Immature natural killer cell (primary cell): ENCODE measurements around the gene PLA2G4E. TPM values are rescaled to one million over a fixed set of nuclear protein-coding genes. Genes with fewer than 3 reads are reported as not detected.

Source experiments
- DNase-seq, 3 donors: peaks; one replicate each; pipeline ENCODE4 v3.0.0; 2022; ENCODE audit warnings: mixed read lengths in 1 of 3
- H3K27ac Mint-ChIP-seq, 6 donors: one replicate each; pipeline ENCODE4 v1.8.0; 2020; ENCODE audit warnings: mixed read lengths in 6 of 6, mild to moderate bottlenecking in 5 of 6, inconsistent platforms in 4 of 6, moderate library complexity in 3 of 6
- H3K27me3 Mint-ChIP-seq, 3 donors: one replicate each; pipeline ENCODE4 v1.8.0; 2020 to 2021; ENCODE audit warnings: low read depth in 3 of 3, mild to moderate bottlenecking in 3 of 3, mixed read lengths in 3 of 3, moderate library complexity in 3 of 3, inconsistent platforms in 1 of 3
- H3K36me3 Mint-ChIP-seq, 3 donors: one replicate each; pipeline ENCODE4 v1.8.0; 2020; ENCODE audit warnings: mixed read lengths in 3 of 3, inconsistent platforms in 2 of 3, mild to moderate bottlenecking in 2 of 3
- H3K4me1 Mint-ChIP-seq, 2 donors: one replicate each; pipeline ENCODE4 v1.8.0; 2020; ENCODE audit warnings: inconsistent platforms in 2 of 2, mild to moderate bottlenecking in 2 of 2, mixed read lengths in 2 of 2, moderate library complexity in 1 of 2
- H3K4me3 Mint-ChIP-seq, 5 donors: one replicate each; pipeline ENCODE4 v1.8.0; 2020; ENCODE audit warnings: mild to moderate bottlenecking in 5 of 5, mixed read lengths in 5 of 5, inconsistent platforms in 3 of 5, moderate library complexity in 3 of 5
- H3K9me3 Mint-ChIP-seq, 6 donors: one replicate each; pipeline ENCODE4 v1.8.0; 2020; ENCODE audit warnings: mild to moderate bottlenecking in 6 of 6, mixed read lengths in 6 of 6, inconsistent platforms in 4 of 6, moderate library complexity in 3 of 6
- polyA plus RNA-seq, 3 donors: library from polyadenylated mRNA; unstranded; fragments of 300-500 nt; fragmentation: Illumina TruSeq; gene quantifications; one replicate each; pipeline ENCODE4 v1.2.3, GENCODE V29; 2021

Gene PLA2G4E
- polyA plus RNA-seq, 3 donors from 2014 or later: not detected

DNA sequence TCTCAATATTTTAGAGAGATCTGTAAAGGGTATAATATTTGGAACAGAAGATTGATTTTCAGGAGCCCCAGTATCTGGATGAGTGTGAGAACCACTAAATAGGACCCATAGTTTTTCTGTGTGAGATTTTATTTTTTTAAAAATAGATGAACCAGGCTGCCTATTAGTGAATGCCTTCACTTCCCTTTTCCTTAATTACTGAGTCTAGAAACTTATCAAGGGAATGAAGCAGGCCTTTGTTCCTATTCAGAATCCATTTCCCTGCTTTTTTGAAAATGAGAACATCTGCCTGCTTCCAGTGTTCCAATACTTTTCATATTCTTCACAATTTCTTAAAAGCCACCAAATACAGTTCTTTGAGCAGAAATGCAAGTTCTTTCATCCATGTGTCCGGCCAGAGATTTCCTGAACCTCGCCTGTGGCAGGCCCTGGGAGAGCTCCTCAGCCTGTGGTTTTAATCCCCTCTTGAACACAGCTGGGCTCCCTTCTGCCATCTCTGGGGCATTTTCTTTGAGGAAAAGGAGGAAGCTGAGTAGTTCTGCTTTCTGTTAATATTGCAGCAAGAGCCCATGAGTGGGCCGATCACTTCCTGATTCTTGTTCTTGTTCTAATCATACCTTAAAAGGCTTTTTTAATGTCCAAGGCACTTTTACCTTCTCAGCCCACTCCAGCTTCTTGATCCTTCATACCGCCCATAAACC is 53.2 kb downstream of the PLA2G4E start:
- Mint-ChIP-seq H3K27me3 (peaks cover 9 to 12% (median 10%) of the 10 kb centered on the region in 3 donors), H3K27ac (peak overlapping the region in 3 of 6 donors; percentile 22 to 35 (median 25)), H3K9me3 (no peaks in the 10 kb centered on the region), H3K4me3 (no peak overlapping the region), H3K36me3 (no peaks in the 10 kb centered on the region), H3K4me1 (peaks cover 18 to 27% of the 10 kb centered on the region in 2 donors)
- no peak for DNase-seq

DNA sequence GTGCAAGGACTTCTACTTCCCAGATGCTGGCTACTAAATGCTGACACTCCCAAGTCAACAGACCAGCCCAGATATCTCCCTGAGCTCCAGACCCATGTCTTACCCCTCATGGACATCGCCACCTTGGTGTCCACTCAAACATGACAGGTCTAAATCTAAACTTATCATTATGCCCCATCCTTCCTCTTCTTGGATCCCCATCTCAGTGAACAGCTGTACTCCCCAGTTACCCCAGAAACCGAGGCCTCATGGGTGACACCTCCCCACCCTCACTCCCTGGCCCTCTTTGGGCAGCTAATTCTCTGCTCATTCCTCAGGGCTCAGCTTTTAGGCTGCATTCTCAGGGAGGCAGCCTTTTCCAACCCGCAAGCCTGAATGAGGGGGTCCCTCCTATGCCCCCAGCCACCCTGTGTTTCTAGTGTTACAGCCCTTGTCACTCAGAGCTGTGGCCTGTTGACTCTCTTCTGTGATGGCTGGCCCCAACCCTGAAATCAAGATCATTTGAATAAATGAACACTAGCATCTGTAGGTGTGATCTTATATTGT is 53.8 kb downstream of the PLA2G4E start:
- H3K4me1 Mint-ChIP-seq: peaks cover 15 to 24% of the 10 kb centered on the region in 2 donors

DNA sequence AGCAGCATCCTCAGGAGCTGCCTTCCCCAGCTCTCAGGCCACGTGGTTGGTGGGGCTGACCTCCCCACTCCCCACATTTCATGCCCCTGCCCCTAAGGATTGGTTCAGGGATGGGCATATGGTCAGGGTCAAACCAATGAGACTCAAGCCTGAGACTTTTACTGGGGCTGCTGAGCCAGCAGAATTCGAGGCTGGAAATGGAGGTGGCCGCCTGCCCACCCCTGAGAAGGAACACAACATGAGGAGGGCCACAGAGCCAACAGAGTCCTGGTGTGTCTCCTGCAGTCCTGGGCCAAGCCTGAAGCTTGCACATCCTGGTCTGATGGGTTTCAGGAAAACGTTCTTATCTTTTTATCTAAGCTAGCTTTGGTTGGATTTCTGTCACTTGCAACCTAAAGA is 54.4 kb downstream of the PLA2G4E start:
- no peak overlapping the region for H3K4me3 Mint-ChIP-seq
- H3K9me3 Mint-ChIP-seq: no peaks in the 10 kb centered on the region
- DNase-seq: no peak
- H3K27ac Mint-ChIP-seq: peak overlapping the region in 2 of 6 donors; percentile 14 to 22
- H3K4me1 Mint-ChIP-seq: peaks cover 13 to 20% of the 10 kb centered on the region in 2 donors
- H3K27me3 Mint-ChIP-seq: peaks cover 3% of the 10 kb centered on the region in 3 donors
- peaks cover 0 to 4% (median 0%) of the 10 kb centered on the region in 3 donors for H3K36me3 Mint-ChIP-seq

More for the DNA sequence above, 53.8 kb downstream of the PLA2G4E start:
- H3K4me3 Mint-ChIP-seq: no peak overlapping the region
- no peaks in the 10 kb centered on the region for H3K9me3 Mint-ChIP-seq
- H3K27ac Mint-ChIP-seq: peak overlapping the region in 1 of 6 donors; percentile 22
- H3K27me3 Mint-ChIP-seq: peaks cover 6 to 8% (median 7%) of the 10 kb centered on the region in 3 donors
- H3K36me3 Mint-ChIP-seq: peaks cover 0 to 4% (median 0%) of the 10 kb centered on the region in 3 donors
- no peak for DNase-seq

DNA sequence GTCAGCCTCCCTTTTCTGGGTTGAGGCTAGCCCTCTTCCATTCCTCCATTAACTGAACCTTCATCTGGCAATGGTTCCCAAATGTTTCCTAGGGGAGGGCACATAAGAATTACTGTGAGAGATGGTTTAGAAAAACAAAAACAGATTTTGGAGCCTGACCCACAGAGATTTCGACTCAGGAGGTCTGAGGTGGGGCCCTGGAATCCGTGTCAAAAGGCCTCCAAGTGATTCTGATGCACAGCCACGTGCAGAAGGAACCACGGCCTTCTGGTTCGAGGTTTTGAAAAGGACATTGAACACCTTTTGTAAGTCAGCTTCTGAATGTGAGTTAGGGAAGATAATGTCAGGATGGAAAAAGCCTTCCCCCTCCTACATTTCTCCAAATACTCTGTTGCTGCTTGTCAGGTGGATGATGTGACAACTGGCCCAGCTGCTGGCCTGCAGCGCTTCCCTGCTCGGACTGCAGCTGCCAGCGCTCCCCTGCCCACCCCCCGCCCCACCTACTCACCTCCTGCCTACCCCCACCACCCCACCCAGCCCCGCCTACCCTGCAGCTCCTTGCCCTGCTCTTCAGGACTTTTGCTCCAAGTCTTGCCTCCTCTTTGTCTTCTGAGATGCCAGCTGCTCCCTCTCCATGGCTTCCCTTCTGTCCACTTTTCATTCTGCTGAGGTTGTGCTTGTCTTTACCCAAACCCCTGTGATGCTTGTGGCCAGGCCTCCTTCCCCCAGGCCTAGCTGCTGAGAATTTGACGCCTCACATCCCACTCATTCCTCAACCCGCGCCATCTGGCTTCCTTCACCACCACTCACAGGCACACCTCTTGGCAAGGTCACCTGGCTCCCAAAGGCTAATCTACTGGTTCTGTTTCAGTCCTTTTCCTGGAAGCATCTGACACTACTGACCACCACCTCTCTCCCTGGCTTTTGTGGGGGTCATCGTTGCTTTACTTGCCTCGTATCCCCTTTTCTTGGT is 55.1 kb downstream of the PLA2G4E start:
- DNase-seq: no peak
- Mint-ChIP-seq H3K36me3 (peaks cover 0 to 4% (median 0%) of the 10 kb centered on the region in 3 donors), H3K9me3 (no peaks in the 10 kb centered on the region), H3K4me3 (no peak overlapping the region), H3K27me3 (peaks cover 0 to 3% (median 2%) of the 10 kb centered on the region in 3 donors), H3K4me1 (peaks cover 7 to 13% of the 10 kb centered on the region in 2 donors), H3K27ac (peak overlapping the region in 3 of 6 donors; percentile 10 to 30 (median 14))

DNA sequence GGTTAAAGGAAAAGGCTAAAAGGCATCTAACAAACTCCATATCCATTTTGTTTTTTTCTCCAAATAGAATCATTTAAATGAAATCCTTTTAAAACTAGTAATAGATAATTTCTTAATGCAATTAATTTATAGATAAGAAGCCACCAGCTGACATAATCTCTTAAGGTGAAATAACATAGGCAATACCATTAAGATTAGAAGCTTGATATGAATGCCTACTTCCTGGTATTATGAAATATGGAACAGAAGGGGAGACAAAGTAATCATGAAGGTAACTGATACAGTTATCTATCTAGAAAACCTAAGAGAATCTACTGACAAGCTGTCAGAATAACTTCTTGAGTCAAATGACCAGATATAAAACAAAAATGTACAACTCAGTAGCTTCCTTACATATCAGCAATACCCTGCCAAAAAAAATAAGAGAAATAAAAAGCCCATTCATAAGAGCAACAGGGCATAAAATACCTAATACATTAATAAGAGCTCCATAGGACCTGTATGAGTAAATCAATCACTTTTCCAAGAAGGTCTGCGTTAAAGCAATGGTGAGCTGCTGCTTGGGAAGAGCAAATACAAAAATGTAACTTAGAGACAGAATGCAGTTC is 59.1 kb downstream of the PLA2G4E start:
- peaks cover 0 to 3% (median 0%) of the 10 kb centered on the region in 3 donors for H3K27me3 Mint-ChIP-seq
- no peaks in the 10 kb centered on the region for H3K9me3 Mint-ChIP-seq
- H3K4me1 Mint-ChIP-seq: peaks cover 0 to 5% of the 10 kb centered on the region in 2 donors
- H3K27ac Mint-ChIP-seq: no peak overlapping the region
- no peak for DNase-seq
- H3K36me3 Mint-ChIP-seq: peaks cover 0 to 4% (median 0%) of the 10 kb centered on the region in 3 donors
- no peak overlapping the region for H3K4me3 Mint-ChIP-seq

DNA sequence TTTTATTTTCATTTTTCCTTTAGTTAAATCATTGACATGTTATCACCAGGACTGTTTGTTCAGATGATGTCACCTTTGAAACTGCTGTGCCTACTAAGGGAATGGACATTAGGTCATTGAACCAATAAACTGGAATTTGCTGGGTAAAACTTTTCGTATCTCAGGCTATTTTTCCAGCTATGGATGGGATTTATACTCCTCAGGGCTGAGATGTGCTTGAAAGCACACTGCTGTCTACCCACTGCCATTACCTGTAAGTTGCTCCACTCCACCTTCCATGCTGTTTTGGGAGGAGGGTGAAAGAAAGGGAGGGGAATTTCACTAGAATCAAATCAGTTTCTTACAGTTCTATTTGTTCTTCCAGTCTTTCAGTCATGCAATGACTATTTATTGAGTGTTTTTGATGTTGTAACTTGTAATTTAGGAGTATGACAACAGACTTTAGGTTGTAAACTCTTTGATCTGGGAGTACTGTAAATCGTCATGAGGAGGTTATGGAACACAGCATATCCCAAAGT is 59.8 kb downstream of the PLA2G4E start:
- Mint-ChIP-seq H3K4me3 (no peak overlapping the region), H3K27me3 (peaks cover 0 to 3% (median 0%) of the 10 kb centered on the region in 3 donors), H3K4me1 (peaks cover 0 to 5% of the 10 kb centered on the region in 2 donors), H3K27ac (no peak overlapping the region), H3K9me3 (no peaks in the 10 kb centered on the region), H3K36me3 (peaks cover 0 to 4% (median 0%) of the 10 kb centered on the region in 3 donors)
- DNase-seq: no peak

DNA sequence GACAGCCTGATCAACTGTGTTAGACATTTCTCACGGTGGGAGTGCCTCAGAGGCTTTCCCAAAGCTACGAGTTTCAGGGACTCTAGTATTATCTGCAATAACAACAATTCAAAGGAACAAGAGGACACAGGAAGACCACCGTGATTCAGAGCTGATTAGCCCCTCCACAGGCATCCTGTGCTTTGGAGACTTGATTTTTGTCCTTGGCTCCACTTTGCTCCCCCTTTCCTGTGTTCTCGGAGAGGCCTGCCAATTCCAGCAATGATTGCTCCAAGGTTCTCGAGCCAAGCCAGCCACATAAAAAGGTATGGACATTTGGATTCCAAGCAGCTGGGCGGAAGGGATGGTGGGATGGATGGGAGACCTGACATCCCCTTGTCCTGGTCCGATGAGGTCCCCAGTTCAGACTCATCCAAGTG is 62.8 kb downstream of the PLA2G4E start:
- DNase-seq: no peak
- H3K27ac Mint-ChIP-seq: no peak overlapping the region
- no peaks in the 10 kb centered on the region for H3K9me3 Mint-ChIP-seq
- H3K4me1 Mint-ChIP-seq: peaks cover 0 to 5% of the 10 kb centered on the region in 2 donors
- H3K27me3 Mint-ChIP-seq: peaks cover 0 to 3% (median 0%) of the 10 kb centered on the region in 3 donors
- peaks cover 0 to 9% (median 5%) of the 10 kb centered on the region in 3 donors for H3K36me3 Mint-ChIP-seq
- no peak overlapping the region for H3K4me3 Mint-ChIP-seq

DNA sequence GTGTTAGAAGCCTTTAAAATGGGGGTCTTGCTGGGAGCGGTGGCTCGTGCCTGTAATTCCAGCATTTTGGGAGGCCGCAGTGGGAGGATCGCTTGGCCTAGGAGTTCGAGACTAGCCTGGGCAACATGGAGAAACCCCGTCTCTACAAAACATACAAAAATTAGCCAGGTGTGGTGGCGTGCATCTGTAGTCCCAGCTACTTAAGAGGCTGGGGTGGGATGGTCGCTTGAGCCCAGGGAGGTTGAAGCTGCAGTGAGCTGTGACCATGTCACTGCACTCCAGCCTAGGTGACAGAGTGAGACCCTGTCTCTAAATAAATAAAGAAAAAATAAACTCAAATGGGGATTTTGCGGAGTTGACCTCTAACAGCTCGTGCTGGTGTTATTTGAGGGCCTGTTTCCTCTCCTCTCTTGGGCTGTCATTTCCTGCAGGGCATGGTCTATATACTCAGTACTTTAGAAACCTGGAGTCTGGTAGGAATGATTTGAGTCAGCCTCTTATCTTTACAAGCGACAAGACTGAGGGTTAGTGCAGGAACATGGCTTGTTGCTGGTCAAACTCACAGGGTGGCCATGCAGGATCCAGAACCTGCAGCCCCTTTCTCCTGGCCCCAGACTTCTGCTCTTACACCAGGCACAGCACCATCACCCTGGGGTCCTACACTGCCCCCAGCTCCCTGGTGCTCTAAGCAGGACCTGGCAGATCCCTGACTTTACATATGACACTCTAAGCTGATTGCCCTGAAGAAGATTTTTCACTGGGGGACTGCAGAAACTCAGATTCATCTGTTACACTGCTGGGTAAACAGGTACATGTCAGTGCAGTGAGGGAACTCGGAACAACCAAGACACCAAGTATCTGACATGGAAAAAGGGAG is 63.6 kb downstream of the PLA2G4E start:
- Mint-ChIP-seq H3K4me1 (peaks cover 0 to 5% of the 10 kb centered on the region in 2 donors), H3K36me3 (peaks cover 2 to 10% (median 7%) of the 10 kb centered on the region in 3 donors), H3K27ac (no peak overlapping the region), H3K4me3 (no peak overlapping the region), H3K27me3 (peaks cover 0 to 3% (median 0%) of the 10 kb centered on the region in 3 donors), H3K9me3 (no peaks in the 10 kb centered on the region)
- DNase-seq: no peak

DNA sequence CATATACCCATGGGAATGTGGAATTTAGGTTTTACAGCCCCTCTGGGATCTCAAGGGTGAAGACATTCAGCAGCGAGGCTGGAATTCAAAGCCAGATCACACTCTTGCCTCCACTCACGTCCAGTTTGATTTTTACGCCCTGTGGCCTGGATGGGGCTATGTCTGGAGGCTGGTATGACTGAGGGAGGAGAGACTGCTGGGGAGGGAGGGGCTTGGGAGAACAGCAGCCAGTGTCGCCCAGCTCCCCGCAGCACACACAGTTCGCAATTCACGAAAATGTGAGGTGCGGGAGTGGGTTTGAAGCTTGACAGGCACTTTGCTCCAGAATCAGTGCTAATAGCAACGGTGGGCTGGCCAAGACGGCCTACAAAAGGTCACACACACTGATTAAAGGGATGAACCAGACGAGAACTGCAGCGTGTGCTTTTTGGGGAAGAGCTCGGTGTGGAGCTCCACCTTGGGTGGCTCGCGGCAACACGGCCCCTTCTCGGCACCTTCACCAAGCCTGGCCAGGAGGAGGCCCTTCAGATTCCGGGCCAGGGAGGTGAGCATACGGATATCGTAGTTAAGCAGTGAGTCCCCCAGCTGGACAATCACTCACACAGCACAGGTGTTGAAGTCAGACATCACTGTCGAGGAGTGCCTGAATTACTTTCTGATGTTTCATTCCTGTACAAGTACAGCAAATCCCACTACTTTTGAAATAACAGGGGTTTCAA is 64.9 kb downstream of the PLA2G4E start:
- Mint-ChIP-seq H3K36me3 (peaks cover 4 to 10% (median 9%) of the 10 kb centered on the region in 3 donors), H3K4me1 (peaks cover 0 to 5% of the 10 kb centered on the region in 2 donors), H3K9me3 (no peaks in the 10 kb centered on the region), H3K27me3 (peaks cover 0 to 3% (median 1%) of the 10 kb centered on the region in 3 donors), H3K27ac (no peak overlapping the region), H3K4me3 (no peak overlapping the region)
- DNase-seq: no peak

DNA sequence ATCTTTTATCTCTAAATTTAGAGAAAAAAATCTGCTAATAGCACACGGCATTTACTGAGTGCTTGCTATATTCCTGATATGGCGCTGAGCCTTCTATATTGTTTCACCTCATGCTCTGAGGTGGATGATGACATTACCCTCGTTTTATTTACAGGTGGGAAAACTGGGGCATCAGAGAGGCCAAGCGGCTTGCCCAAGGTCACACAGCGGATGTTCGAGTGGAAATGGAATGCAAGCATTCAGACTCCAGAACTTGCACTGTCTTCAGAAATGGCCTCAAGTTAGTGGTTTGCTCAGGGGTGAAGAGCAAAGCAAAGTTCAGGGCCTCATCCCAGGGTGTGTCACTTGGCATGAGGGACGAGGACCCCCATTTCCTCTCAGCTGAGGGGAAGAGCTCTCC is 65.7 kb downstream of the PLA2G4E start:
- H3K4me3 Mint-ChIP-seq: no peak overlapping the region
- H3K9me3 Mint-ChIP-seq: no peaks in the 10 kb centered on the region
- peaks cover 0 to 5% of the 10 kb centered on the region in 2 donors for H3K4me1 Mint-ChIP-seq
- peaks cover 0 to 3% (median 1%) of the 10 kb centered on the region in 3 donors for H3K27me3 Mint-ChIP-seq
- H3K36me3 Mint-ChIP-seq: peaks cover 9 to 16% (median 9%) of the 10 kb centered on the region in 3 donors
- H3K27ac Mint-ChIP-seq: no peak overlapping the region
- DNase-seq: no peak

DNA sequence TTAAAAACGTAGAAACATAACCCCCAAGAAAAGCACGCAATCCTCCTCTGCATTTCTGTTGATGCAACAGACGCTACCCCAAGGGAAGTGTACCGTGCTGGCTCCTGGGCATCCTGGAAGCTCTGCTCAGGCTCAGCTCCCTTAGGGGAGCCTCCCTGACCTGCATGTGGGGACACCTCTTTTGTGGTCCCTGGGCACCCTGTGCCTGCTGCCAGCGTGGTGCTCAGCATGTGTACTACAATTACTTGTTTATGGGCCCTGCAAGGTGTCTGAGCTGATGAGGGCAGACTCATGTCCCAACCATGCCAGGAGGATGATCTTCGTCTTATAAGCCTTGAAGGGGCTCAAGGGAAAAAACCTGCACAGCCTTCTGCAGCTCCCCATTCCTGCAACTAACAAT is 66.8 kb downstream of the PLA2G4E start:
- Mint-ChIP-seq H3K4me1 (peaks cover 0 to 5% of the 10 kb centered on the region in 2 donors), H3K4me3 (no peak overlapping the region), H3K9me3 (no peaks in the 10 kb centered on the region), H3K27me3 (peaks cover 0 to 3% (median 1%) of the 10 kb centered on the region in 3 donors), H3K27ac (no peak overlapping the region), H3K36me3 (peaks cover 9 to 16% (median 9%) of the 10 kb centered on the region in 3 donors)
- DNase-seq: no peak
